IMR-90 (cell line): ENCODE results near the gene PRKACA. TPM values are rescaled to one million over a fixed set of nuclear protein-coding genes. Genes with fewer than 3 reads are reported as not detected.

Experiments used
- ATAC-seq: fragments of 200-7000 bp; cut with Tn5 transposase; 2 replicates; pipeline ENCODE4 v1.9.1; 2020; ENCODE audit warnings: low read depth, mild to moderate bottlenecking, moderate library complexity
- BruUV-seq: library from RNA; stranded (reverse); fragments of 400-500 nt; replicated peaks from 2 replicates; lab custom pipeline; 2021; lab: Mats Ljungman, UMichigan
- CTCF ChIA-PET: fragments of 300-600 bp; formaldehyde crosslinking; extraction: SDS; loops from one replicate; lab custom pipeline; 2021; ENCODE audit warnings: antibody characterized with exemption; lab: Yijun Ruan, JAX
- POLR2A ChIA-PET: fragments of 300-600 bp; sonication (Branson Sonifier 250); formaldehyde crosslinking; loops from one replicate; lab custom pipeline; 2022; ENCODE audit warnings: antibody characterized with exemption; ENCODE audit not compliant: unreplicated experiment; lab: Charles Lee
- DNase-seq: peaks from one replicate; pipeline ENCODE4 v3.0.0; 2013
- H2AFZ ChIP-seq: replicated peaks from 2 replicates; pipeline ENCODE3; 2013; ENCODE audit warnings: low read length, mild to moderate bottlenecking; ENCODE audit not compliant: poor library complexity
- H2AK5ac ChIP-seq: 2 replicates; pipeline ENCODE4 v1.6.1; 2013; ENCODE audit warnings: low read depth, low read length, inconsistent platforms
- H2AK9ac ChIP-seq: replicated peaks from 2 replicates; pipeline ENCODE3; 2013; ENCODE audit warnings: mild to moderate bottlenecking, low read depth, low read length, moderate library complexity; ENCODE audit not compliant: poor library complexity
- H2BK120ac ChIP-seq: 2 replicates; pipeline ENCODE4 v1.6.1; 2013; ENCODE audit warnings: low read depth, low read length, inconsistent platforms
- H2BK15ac ChIP-seq: 3 replicates; pipeline ENCODE4 v1.6.1; 2013; ENCODE audit warnings: low read depth, low read length, inconsistent platforms
- H2BK20ac ChIP-seq: 2 replicates; pipeline ENCODE4 v1.6.1; 2013; ENCODE audit warnings: low read depth, mild to moderate bottlenecking, inconsistent platforms, low read length, moderate library complexity
- H2BK5ac ChIP-seq: 2 replicates; pipeline ENCODE4 v1.6.1; 2013; ENCODE audit warnings: mild to moderate bottlenecking, low read depth, low read length, inconsistent platforms; ENCODE audit not compliant: poor library complexity, severe bottlenecking
- H3K14ac ChIP-seq: replicated peaks from 2 replicates; pipeline ENCODE4 v1.6.1; 2013; ENCODE audit warnings: low read depth, low read length, inconsistent platforms
- H3K18ac ChIP-seq: 2 replicates; pipeline ENCODE4 v1.6.1; 2013; ENCODE audit warnings: low read depth, low read length, control low read depth
- H3K23ac ChIP-seq: 2 replicates; pipeline ENCODE4 v1.6.1; 2013; ENCODE audit warnings: low read depth, low read length, inconsistent platforms
- H3K27ac ChIP-seq: 2 replicates; pipeline ENCODE4 v1.5.1; 2013; ENCODE audit warnings: mild to moderate bottlenecking, control low read depth, low read length; ENCODE audit not compliant: insufficient read depth
- H3K27me3 ChIP-seq: 2 replicates; pipeline ENCODE4 v1.6.1; 2013; ENCODE audit warnings: low read length; ENCODE audit not compliant: control insufficient read depth, insufficient read depth
- H3K36me3 ChIP-seq: 2 replicates; pipeline ENCODE4 v1.6.1; 2013; ENCODE audit warnings: low read length, mixed read lengths; ENCODE audit not compliant: control insufficient read depth, insufficient read depth
- H3K4ac ChIP-seq: 2 replicates; pipeline ENCODE4 v1.6.1; 2013; ENCODE audit warnings: low read depth, low read length, inconsistent platforms
- H3K4me1 ChIP-seq: 2 replicates; pipeline ENCODE4 v1.6.1; 2013; ENCODE audit warnings: low read length, mixed read lengths; ENCODE audit not compliant: control insufficient read depth, insufficient read depth
- H3K4me2 ChIP-seq: 2 replicates; pipeline ENCODE4 v1.6.1; 2013; ENCODE audit warnings: low read depth, mild to moderate bottlenecking, control low read depth, low read length, moderate library complexity
- H3K4me3 ChIP-seq: 2 replicates; pipeline ENCODE4 v1.5.1; 2013; ENCODE audit warnings: low read depth, mild to moderate bottlenecking, control low read depth, low read length, moderate library complexity; ENCODE audit not compliant: insufficient read depth
- H3K56ac ChIP-seq: 2 replicates; pipeline ENCODE4 v1.6.1; 2013; ENCODE audit warnings: low read length, inconsistent platforms; ENCODE audit not compliant: insufficient read depth; ENCODE audit errors: extremely low read depth
- H3K79me1 ChIP-seq, 2 experiments: 2 replicates each; pipeline ENCODE4 v1.6.1; 2013; ENCODE audit warnings: low read length in 2 of 2, inconsistent platforms in 1 of 2, low read depth in 1 of 2
- H3K9ac ChIP-seq: 2 replicates; pipeline ENCODE4 v1.6.1; 2013; ENCODE audit warnings: low read depth, low read length, control low read depth
- H3K9me1 ChIP-seq: 2 replicates; pipeline ENCODE4 v1.6.1; 2013; ENCODE audit warnings: low read length, inconsistent platforms; ENCODE audit not compliant: insufficient read depth
- H3K9me3 ChIP-seq: 2 replicates; pipeline ENCODE4 v1.6.1; 2013; ENCODE audit warnings: low read length; ENCODE audit not compliant: control insufficient read depth, insufficient read depth
- H4K20me1 ChIP-seq: 2 replicates; pipeline ENCODE4 v1.6.1; 2013; ENCODE audit warnings: low read length, inconsistent platforms; ENCODE audit not compliant: insufficient read depth
- H4K5ac ChIP-seq: 2 replicates; pipeline ENCODE4 v1.6.1; 2013; ENCODE audit warnings: mild to moderate bottlenecking, low read depth, low read length, control low read depth
- H4K8ac ChIP-seq, 2 experiments: 2 replicates each; pipeline ENCODE4 v1.6.1; 2013; ENCODE audit warnings: low read depth in 2 of 2, low read length in 2 of 2, control low read depth in 1 of 2, inconsistent platforms in 1 of 2
- H4K91ac ChIP-seq: 2 replicates; pipeline ENCODE4 v1.6.1; 2013; ENCODE audit warnings: low read depth, low read length, inconsistent platforms; ENCODE audit not compliant: insufficient read depth
- BHLHE40 ChIP-seq: fragments of 150-350 bp; IDR thresholded peaks from 2 replicates; pipeline ENCODE4 v1.6.1; 2016; ENCODE audit warnings: mild to moderate bottlenecking, low read depth, low read length
- FOS ChIP-seq: fragments of 150-350 bp; IDR thresholded peaks from 2 replicates; pipeline ENCODE4 v1.6.1; 2016; ENCODE audit warnings: low read depth, low read length
- MAZ ChIP-seq: IDR thresholded peaks from 2 replicates; pipeline ENCODE4 v1.6.1; 2012; ENCODE audit warnings: low read depth, mild to moderate bottlenecking, low read length, improper control_type of control experiment, moderate library complexity, borderline replicate concordance
- MXI1 ChIP-seq: IDR thresholded peaks from 2 replicates; pipeline ENCODE4 v1.6.1; 2012; ENCODE audit warnings: low read depth, mild to moderate bottlenecking, low read length, moderate library complexity, borderline replicate concordance
- POLR2A ChIP-seq: IDR thresholded peaks from 2 replicates; pipeline ENCODE4 v1.6.1; 2012; ENCODE audit warnings: mild to moderate bottlenecking, low read depth, low read length
- RAD21 ChIP-seq: IDR thresholded peaks from 2 replicates; pipeline ENCODE4 v1.6.1; 2012; ENCODE audit warnings: low read length, improper control_type of control experiment
- SMC3 ChIP-seq: fragments of 150-350 bp; IDR thresholded peaks from 2 replicates; pipeline ENCODE4 v1.6.1; 2016; ENCODE audit warnings: low read depth, mild to moderate bottlenecking, antibody characterized with exemption, low read length, moderate library complexity
- WGBS, 2 experiments: methylation state at CpG; one replicate each; pipeline versions ENCODE4 v1.1.5 to v1.1.7; 2013; ENCODE audit warnings: missing lambda C conversion rate in 2 of 2; ENCODE audit not compliant: insufficient read length in 1 of 2; ENCODE audit errors: extremely low coverage in 2 of 2; 5-methylcytosine and 5-hydroxymethylcytosine counted together
- dilution Hi-C: fragments of 300-500 bp; cut with HindIII; formaldehyde crosslinking; loops from one replicate; pipeline ENCODE4 v1.14.3; 2018; ENCODE audit warnings: low sequenced_read_pairs; ENCODE audit not compliant: unreplicated experiment
- in situ Hi-C: fragments of 300-500 bp; cut with MboI; formaldehyde crosslinking; loops from 3 replicates; pipeline ENCODE4 v1.14.3; 2019; ENCODE audit warnings: low sequenced_read_pairs, inconsistent platforms, mixed read lengths
- intact Hi-C: fragments of 100-400 bp; cut with micrococcal nuclease; formaldehyde crosslinking; loops from 2 replicates; pipeline ENCODE4 v1.10.0; 2022
- polyA plus RNA-seq, 3 experiments: library from polyadenylated mRNA; depleted of rRNA; stranded (reverse); fragments of >200 nt; gene quantifications; 2 replicates each; pipeline ENCODE4 v1.2.3, GENCODE V29; 2012; ENCODE audit warnings: low replicate concordance in 1 of 3
- total RNA-seq: library from RNA; depleted of rRNA; stranded (reverse); fragments of >200 nt; gene quantifications from 2 replicates; pipeline ENCODE4 v1.2.3, GENCODE V29; 2012

The PRKACA gene
- total and polyA plus RNA-seq, 2 of the 4 experiments (the other 2 are of a cell fraction): 18.1 to 94.5 TPM

DNA sequence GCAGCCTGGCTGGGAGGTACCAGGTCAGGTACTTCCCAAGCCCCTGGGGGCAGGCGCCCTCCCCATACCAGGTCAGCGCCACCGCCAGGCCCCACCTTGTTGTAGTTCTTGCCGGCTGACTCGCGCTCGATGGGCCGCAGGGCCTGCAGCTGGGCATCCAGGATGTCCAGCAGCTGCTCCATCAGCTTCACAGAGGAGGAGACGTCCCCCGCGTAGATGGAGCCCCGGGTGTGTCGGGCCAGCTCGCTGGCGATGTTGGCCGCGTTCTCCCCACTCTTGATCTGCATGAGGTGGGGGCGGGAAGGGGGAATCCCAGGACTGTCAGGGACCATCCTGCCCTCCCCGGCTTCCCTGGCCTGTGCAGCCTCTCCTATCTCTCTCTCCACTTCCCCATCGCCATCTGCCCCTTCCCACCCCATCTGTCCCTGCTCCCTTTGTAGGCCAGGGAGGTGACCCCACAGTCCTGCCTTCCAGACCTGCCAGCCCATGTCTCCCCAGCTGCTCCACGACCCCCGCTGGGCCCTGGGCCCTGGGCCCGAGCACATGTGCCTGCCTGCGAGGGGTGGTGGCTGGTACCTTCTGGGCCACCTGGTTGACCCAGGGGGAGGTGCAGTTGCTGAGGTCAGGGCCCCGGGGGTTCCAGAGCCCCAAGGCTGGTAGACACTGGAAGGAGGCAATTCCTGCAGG is 42.6 kb upstream of the PRKACA start:
- no peak overlapping the region for H3K27ac ChIP-seq
- H4K8ac ChIP-seq: no peak overlapping the region
- no peak overlapping the region for H2AK9ac ChIP-seq
- H2BK20ac ChIP-seq: no peak overlapping the region
- H3K4ac ChIP-seq: no peak overlapping the region
- no peak overlapping the region for H3K56ac ChIP-seq
- H3K4me1 ChIP-seq: no peaks in the 10 kb centered on the region
- H3K23ac ChIP-seq: no peak overlapping the region
- POLR2A ChIA-PET: no interaction called here
- ATAC-seq: 0 out of 2 replicates have a peak, but pooled peaks have one; percentile 13
- H2BK5ac ChIP-seq: no peak overlapping the region
- no peaks in the 10 kb centered on the region for H3K9me3 ChIP-seq
- no peaks in the 10 kb centered on the region for H3K79me1 ChIP-seq
- intact Hi-C loops: no loop called here
- no peak overlapping the region for H3K14ac ChIP-seq
- H4K20me1 ChIP-seq: no peaks in the 10 kb centered on the region
- TF ChIP-seq RAD21: no peak
- TF ChIP-seq POLR2A: no peak
- no peak for TF ChIP-seq FOS
- TF ChIP-seq SMC3: no peak
- TF ChIP-seq MAZ: no peak
- TF ChIP-seq BHLHE40: no peak
- TF ChIP-seq MXI1: no peak
- no peak overlapping the region for H3K18ac ChIP-seq
- WGBS, 2 experiments: 94% methylated on average over 6 of the region's 25 CpGs; no CpG with 5 or more reads in 1 of the 2 experiments
- H3K9ac ChIP-seq: no peak overlapping the region
- no peak overlapping the region for H3K4me3 ChIP-seq
- dilution Hi-C loops: no loop called here
- no peak overlapping the region for H4K91ac ChIP-seq
- no peak overlapping the region for H2BK120ac ChIP-seq
- H2BK15ac ChIP-seq: no peak overlapping the region
- H2AFZ ChIP-seq: no peak overlapping the region
- in situ Hi-C loops: no loop called here
- H3K9me1 ChIP-seq: no peaks in the 10 kb centered on the region
- no peak overlapping the region for H2AK5ac ChIP-seq
- H3K4me2 ChIP-seq: no peak overlapping the region
- DNase-seq: no peak
- no peak overlapping the region for H4K5ac ChIP-seq
- no peaks in the 10 kb centered on the region for H3K27me3 ChIP-seq
- CTCF ChIA-PET: no interaction called here
- BruUV-seq: no TSS peak
- peaks cover 9% of the 10 kb centered on the region for H3K36me3 ChIP-seq
